OCI-LY3 (cell line): ENCODE measurements around the gene PLA2G2A.

Experiments
- CTCF ChIP-seq: fragments of 200-600, 300-600 bp; sonication (generic); IDR thresholded peaks from 2 replicates; pipeline ENCODE4 v1.5.1; 2014; ENCODE audit warnings: antibody characterized with exemption, low read length, low read depth
- EZH2phosphoT487 ChIP-seq: fragments of 200-600 bp; shearing (Covaris generic); IDR thresholded peaks from 2 replicates; pipeline ENCODE4 v1.6.1; 2018; ENCODE audit warnings: antibody characterized with exemption, mixed run types, low read depth

GRCh38 chr1:20017741-20018140 lies 38.3 kb upstream of the PLA2G2A start:
- no peak for TF ChIP-seq CTCF
- TF ChIP-seq EZH2phosphoT487, result no peak
